ENCODE data around the gene KIR3DL2. TPM values are rescaled to one million over a fixed set of nuclear protein-coding genes. Genes with fewer than 3 reads are reported as not detected.
"Not testable (repeated sequence)": the region's sequence is repeated elsewhere in the genome, so short reads cannot be mapped to it uniquely, and the experiment has no call there.

Gene KIR3DL2
- total and polyA plus RNA-seq, 2 of the 4 experiments (the other 2 are of a cell fraction): not detected

GRCh38 chr19:54859421-54859820 lies 9.2 kb downstream of the KIR3DL2 start:
- DNase-seq; H4K20me1 ChIP-seq (ENCODE audit: insufficient read depth, low read length); H3K36me3 ChIP-seq (ENCODE audit: control insufficient read depth, insufficient read depth, low read length); H4K8ac ChIP-seq (ENCODE audit: low read depth in 2 of 2, low read length in 2 of 2); H3K4me2 ChIP-seq (ENCODE audit: low read depth, low read length); H2BK120ac ChIP-seq (ENCODE audit: low read depth, low read length); CTCF ChIA-PET; H2AFZ ChIP-seq (replicated peaks; ENCODE audit: low read length, poor library complexity); POLR2A ChIA-PET (ENCODE audit: unreplicated experiment); in situ Hi-C loops (cut with MboI; ENCODE audit: low sequenced_read_pairs); H2BK15ac ChIP-seq (ENCODE audit: low read depth, low read length); H2BK5ac ChIP-seq (ENCODE audit: low read depth, low read length, poor library complexity, severe bottlenecking); H3K27ac ChIP-seq (ENCODE audit: insufficient read depth, low read length); BruUV-seq (replicated peaks); H2AK9ac ChIP-seq (replicated peaks; ENCODE audit: low read depth, low read length, poor library complexity); ATAC-seq (ENCODE audit: low read depth); H3K79me1 ChIP-seq (ENCODE audit: low read depth in 1 of 2, low read length in 2 of 2); H2BK20ac ChIP-seq (ENCODE audit: low read depth, low read length); H3K9me1 ChIP-seq (ENCODE audit: insufficient read depth, low read length); H3K4me3 ChIP-seq (ENCODE audit: insufficient read depth, low read depth, low read length); H3K56ac ChIP-seq (ENCODE audit: extremely low read depth, insufficient read depth, low read length); H3K18ac ChIP-seq (ENCODE audit: low read depth, low read length); intact Hi-C loops (cut with micrococcal nuclease); H3K4me1 ChIP-seq (ENCODE audit: control insufficient read depth, insufficient read depth, low read length); H3K4ac ChIP-seq (ENCODE audit: low read depth, low read length); H3K14ac ChIP-seq (replicated peaks; ENCODE audit: low read depth, low read length); dilution Hi-C loops (cut with HindIII; ENCODE audit: low sequenced_read_pairs, unreplicated experiment); H3K27me3 ChIP-seq (ENCODE audit: control insufficient read depth, insufficient read depth, low read length); H3K23ac ChIP-seq (ENCODE audit: low read depth, low read length); H4K5ac ChIP-seq (ENCODE audit: low read depth, low read length); H3K9ac ChIP-seq (ENCODE audit: low read depth, low read length); H2AK5ac ChIP-seq (ENCODE audit: low read depth, low read length); H4K91ac ChIP-seq (ENCODE audit: insufficient read depth, low read depth, low read length): not testable (repeated sequence)
- peaks cover 18% of the 10 kb centered on the region for H3K9me3 ChIP-seq (ENCODE audit: control insufficient read depth, insufficient read depth, low read length)
- 40% methylated on average over 1 of the region's 7 CpGs; no CpG with 5 or more reads in 1 of the 2 experiments for WGBS, 2 experiments (ENCODE audit: extremely low coverage in 2 of 2, insufficient read length in 1 of 2)

GRCh38 chr19:54863459-54863858 lies 13.2 kb downstream of the KIR3DL2 start:
- BruUV-seq (replicated peaks); H2AK5ac ChIP-seq (ENCODE audit: low read depth, low read length); H3K4ac ChIP-seq (ENCODE audit: low read depth, low read length); H3K27me3 ChIP-seq (ENCODE audit: control insufficient read depth, insufficient read depth, low read length); POLR2A ChIA-PET (ENCODE audit: unreplicated experiment); H3K9me1 ChIP-seq (ENCODE audit: insufficient read depth, low read length); H2AK9ac ChIP-seq (replicated peaks; ENCODE audit: low read depth, low read length, poor library complexity); intact Hi-C loops (cut with micrococcal nuclease); H3K14ac ChIP-seq (replicated peaks; ENCODE audit: low read depth, low read length); H4K8ac ChIP-seq (ENCODE audit: low read depth in 2 of 2, low read length in 2 of 2); CTCF ChIA-PET; H3K27ac ChIP-seq (ENCODE audit: insufficient read depth, low read length); H3K56ac ChIP-seq (ENCODE audit: extremely low read depth, insufficient read depth, low read length); H4K91ac ChIP-seq (ENCODE audit: insufficient read depth, low read depth, low read length); H3K18ac ChIP-seq (ENCODE audit: low read depth, low read length); H2AFZ ChIP-seq (replicated peaks; ENCODE audit: low read length, poor library complexity); H2BK120ac ChIP-seq (ENCODE audit: low read depth, low read length); ATAC-seq (ENCODE audit: low read depth); H2BK15ac ChIP-seq (ENCODE audit: low read depth, low read length); H2BK20ac ChIP-seq (ENCODE audit: low read depth, low read length); H4K5ac ChIP-seq (ENCODE audit: low read depth, low read length); H3K9ac ChIP-seq (ENCODE audit: low read depth, low read length); H3K4me2 ChIP-seq (ENCODE audit: low read depth, low read length); H3K79me1 ChIP-seq (ENCODE audit: low read depth in 1 of 2, low read length in 2 of 2); H4K20me1 ChIP-seq (ENCODE audit: insufficient read depth, low read length); H3K4me3 ChIP-seq (ENCODE audit: insufficient read depth, low read depth, low read length); DNase-seq; H2BK5ac ChIP-seq (ENCODE audit: low read depth, low read length, poor library complexity, severe bottlenecking); H3K4me1 ChIP-seq (ENCODE audit: control insufficient read depth, insufficient read depth, low read length); in situ Hi-C loops (cut with MboI; ENCODE audit: low sequenced_read_pairs); H3K36me3 ChIP-seq (ENCODE audit: control insufficient read depth, insufficient read depth, low read length); H3K23ac ChIP-seq (ENCODE audit: low read depth, low read length); dilution Hi-C loops (cut with HindIII; ENCODE audit: low sequenced_read_pairs, unreplicated experiment): not testable (repeated sequence)
- no CpG with 5 or more reads among the region's 3 CpGs for WGBS, 2 experiments (ENCODE audit: extremely low coverage in 2 of 2, insufficient read length in 1 of 2)
- H3K9me3 ChIP-seq (ENCODE audit: control insufficient read depth, insufficient read depth, low read length): peaks cover 20% of the 10 kb centered on the region
